ENCODE data around the gene SUB1.
"Not testable (repeated sequence)": the region's sequence is repeated elsewhere in the genome, so short reads cannot be mapped to it uniquely, and the experiment has no call there.

Gene SUB1

DNA sequence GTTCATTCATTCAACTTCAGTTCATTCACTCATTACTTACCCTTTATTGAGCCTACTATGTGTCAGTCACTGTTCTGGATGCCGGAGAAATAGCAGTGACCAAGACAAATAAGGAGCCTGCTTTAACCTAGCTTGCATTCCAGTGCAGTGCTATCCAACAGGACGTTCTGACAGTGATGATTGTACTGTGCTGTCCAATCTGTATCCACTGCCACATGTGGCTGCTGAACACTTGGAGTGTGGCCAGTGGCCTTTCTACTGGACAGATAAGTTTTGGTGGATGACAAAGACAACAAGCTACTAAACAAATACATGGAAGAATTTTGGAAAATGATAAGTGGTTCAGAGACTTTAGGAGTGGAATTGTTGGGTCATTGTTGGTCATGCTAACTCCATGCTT, 33.6 kb downstream of the SUB1 start:
- TF ChIP-seq JUND (IDR thresholded peaks at IDR 0.05; ENCODE audit: low read depth), result no peak
- DNase-seq (ENCODE audit: low read depth in 1 of 2, low spot score in 1 of 2), result no peak

DNA sequence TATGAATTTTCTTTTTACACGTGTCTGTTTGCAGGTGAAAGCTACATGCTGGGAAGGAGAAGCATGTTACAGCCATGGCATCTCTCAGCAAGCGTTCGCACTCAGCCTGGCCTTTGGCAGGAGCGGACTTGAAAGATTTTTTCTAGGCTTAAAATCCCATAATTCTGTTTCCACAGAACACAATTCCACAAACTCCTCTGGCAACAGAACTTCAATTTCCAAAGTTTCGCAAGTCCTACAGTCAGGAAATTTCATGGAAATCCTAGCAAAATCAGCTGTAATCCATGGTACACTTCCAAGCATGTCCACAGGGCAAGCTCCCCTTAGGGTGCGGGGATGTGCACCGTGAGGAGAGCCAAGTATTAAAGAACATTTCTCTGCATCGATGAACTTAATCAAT, 35.9 kb downstream of the SUB1 start:
- DNase-seq (ENCODE audit: low read depth in 1 of 2, low spot score in 1 of 2), result no peak
- in situ Hi-C loops (cut with HindIII; ENCODE audit: low pct_unique_long_range_greater_than_20kb, low sequenced_read_pairs), result no loop called here
- no peak for TF ChIP-seq JUND (IDR thresholded peaks at IDR 0.05; ENCODE audit: low read depth)

More for the DNA sequence above, 33.6 kb downstream of the SUB1 start:
- in situ Hi-C loops (cut with HindIII; ENCODE audit: low pct_unique_long_range_greater_than_20kb, low sequenced_read_pairs), result no loop called here

DNA sequence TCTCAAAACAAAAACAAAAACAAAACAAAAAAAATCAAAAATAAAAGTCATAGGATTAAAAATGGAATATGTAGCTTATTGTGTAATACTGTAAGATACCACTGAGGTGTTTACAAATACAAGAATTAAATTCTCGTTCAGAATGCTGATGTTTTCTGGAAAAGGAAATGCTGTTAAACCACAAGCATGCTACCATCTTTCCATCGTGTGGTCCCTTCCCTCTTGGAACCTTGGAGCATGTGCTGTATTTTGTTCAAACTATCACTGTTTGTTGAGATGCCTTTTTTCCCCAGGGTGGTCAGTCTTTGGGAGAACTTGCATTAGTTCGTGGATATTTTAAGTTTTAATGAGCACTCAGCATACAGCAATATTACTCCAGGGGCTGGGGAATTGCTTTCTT, 39.7 kb downstream of the SUB1 start:
- in situ Hi-C loops (cut with HindIII; ENCODE audit: low pct_unique_long_range_greater_than_20kb, low sequenced_read_pairs), result no loop called here
- no peak for DNase-seq (ENCODE audit: low read depth in 1 of 2, low spot score in 1 of 2)
- TF ChIP-seq JUND (IDR thresholded peaks at IDR 0.05; ENCODE audit: low read depth), result no peak

DNA sequence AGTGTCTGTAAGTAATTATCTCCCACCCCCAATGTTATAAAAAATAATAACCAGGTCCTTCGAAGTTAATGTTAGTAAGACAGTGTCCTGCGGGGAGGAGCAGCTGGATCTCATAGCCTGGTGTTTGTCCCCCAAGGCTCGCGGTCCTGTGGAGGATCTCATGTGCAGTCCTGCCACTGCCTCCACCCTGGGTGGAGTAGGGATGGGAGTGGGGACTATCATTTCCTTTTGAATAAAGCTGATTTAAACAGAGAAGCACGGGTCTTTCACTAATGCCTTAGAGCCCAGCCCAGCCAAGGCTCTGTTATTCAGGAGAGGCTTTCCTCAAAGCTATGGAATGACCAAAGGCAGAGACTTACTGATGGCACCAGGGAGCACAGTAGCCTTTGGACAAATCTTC, 40.2 kb downstream of the SUB1 start:
- no peak for DNase-seq (ENCODE audit: low read depth in 1 of 2, low spot score in 1 of 2)
- no peak for TF ChIP-seq JUND (IDR thresholded peaks at IDR 0.05; ENCODE audit: low read depth)
- in situ Hi-C loops (cut with HindIII; ENCODE audit: low pct_unique_long_range_greater_than_20kb, low sequenced_read_pairs), result no loop called here

DNA sequence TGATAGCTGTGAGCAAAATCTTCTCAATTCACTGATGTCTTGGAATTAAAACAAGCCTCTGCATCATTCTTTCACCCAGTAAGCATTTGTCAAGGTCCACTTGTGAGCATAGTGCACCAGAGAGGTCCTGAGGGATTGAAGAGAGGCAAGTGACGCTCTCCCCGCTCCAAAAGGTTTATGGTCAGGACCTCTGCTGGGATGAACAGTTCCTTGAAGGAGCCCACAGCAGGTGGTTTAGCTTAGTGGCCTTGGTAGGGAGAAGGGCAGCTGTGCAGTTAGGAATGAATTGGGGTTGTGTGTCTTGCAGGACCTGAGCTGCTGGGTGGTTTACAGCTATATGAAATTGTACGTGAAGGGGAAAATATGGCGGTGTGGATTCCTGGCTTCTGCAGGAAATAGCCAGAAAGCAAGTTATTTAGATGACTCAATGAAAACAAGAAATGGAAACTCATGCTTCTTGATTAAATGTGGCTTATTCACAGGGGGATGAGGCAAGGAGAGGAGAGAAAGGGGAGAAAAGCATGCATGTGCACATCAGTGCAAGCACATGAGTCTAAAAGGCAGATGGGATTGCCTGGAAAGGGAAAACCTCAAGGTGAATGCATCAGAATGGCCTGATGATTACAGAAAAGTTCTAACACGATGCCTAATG, 42.0 kb downstream of the SUB1 start:
- DNase-seq (ENCODE audit: low read depth in 1 of 2, low spot score in 1 of 2), result no peak
- no peak for TF ChIP-seq JUND (IDR thresholded peaks at IDR 0.05; ENCODE audit: low read depth)
- in situ Hi-C loops (cut with HindIII; ENCODE audit: low pct_unique_long_range_greater_than_20kb, low sequenced_read_pairs), result no loop called here

DNA sequence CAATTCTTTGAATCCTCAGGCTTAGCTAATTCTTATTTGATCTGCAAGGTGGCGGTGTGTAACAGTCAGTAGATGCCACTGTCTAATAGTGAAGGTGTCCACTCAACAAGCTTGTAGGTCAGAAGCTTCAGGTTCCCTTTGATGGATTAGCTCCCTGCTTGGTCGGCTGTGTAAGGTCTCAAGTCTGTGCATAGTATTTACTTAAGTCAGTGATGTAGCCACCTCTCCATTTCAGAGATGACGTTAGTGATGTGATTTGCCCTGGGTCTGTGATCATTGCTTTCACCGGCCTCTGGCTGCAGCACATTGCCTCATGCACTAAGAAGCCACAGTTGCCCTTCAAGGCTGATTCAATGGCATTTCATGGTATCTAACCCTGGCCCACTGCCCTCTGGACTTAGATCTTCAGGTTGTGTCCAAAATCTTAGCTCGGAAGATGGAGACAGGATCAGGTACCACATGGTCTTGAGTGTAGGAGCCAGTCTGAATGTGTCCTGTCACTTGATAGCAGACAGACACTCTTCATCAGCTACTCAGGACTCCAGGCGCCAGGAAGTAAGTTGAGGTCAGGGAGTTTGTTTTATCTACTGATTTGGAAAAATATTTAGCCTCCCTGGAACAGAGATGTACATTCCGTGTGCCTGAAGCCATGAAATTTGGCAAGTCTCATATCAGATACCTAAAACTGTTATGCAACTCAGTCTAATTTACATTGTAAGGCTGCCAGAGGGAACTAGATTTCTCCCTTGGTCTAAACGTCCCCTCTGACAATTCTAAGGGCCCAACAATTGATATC, 42.9 kb downstream of the SUB1 start:
- in situ Hi-C loops (cut with HindIII; ENCODE audit: low pct_unique_long_range_greater_than_20kb, low sequenced_read_pairs), result no loop called here
- TF ChIP-seq JUND (IDR thresholded peaks at IDR 0.05; ENCODE audit: low read depth), result no peak
- DNase-seq (ENCODE audit: low read depth in 1 of 2, low spot score in 1 of 2), result peak in 1 of 2 experiments; percentile 66

DNA sequence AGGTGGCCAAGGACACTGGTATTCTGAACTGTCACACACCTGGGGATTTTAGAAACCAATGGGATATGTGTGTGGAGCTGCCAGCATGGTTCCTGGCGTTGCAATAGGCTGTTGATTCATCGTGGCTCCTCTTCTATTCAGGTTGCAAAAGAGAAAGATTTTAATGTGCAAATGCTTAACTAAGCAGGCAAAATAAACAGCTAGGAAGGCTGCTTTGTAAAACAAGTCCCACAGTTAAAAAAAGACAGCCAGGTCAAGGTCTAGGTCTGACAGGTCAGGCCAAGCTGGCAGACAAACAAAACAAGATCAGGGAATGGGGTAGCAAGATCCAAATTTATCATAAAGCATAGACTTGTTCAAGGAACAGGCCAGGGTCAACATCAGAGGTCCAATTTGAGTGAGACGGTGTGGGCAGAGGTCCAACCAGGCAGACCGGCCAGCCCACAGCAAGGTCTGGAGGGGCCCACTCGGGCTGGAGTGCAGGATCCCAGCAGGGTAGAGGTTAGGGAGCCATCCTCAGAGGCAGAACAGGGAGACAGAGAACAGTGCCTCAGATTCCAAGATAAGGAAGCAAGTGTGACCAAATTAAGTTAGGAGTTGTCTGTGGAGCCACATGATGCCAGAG, 45.6 kb downstream of the SUB1 start:
- TF ChIP-seq JUND (IDR thresholded peaks at IDR 0.05; ENCODE audit: low read depth), result no peak
- DNase-seq (ENCODE audit: low read depth in 1 of 2, low spot score in 1 of 2), result no peak
- in situ Hi-C loops (cut with HindIII; ENCODE audit: low pct_unique_long_range_greater_than_20kb, low sequenced_read_pairs), result no loop called here

DNA sequence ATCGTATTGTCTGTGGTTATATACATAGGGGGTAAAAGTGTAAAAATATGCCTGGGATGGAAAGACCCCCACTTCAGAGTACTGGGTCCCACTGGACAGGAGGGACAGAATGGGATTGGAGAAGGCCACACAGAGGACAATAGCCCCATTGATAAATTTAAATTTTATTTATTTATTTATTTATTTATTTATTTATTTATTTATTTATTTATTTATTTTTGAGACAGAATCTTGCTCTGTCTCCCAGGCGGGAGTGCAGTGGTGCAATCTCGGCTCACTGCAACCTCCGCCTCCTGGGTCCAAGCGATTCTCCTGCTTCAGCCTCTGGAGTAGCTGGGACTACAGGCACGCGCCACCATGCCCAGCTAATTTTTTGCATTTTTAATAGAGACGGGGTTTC, 47.7 kb downstream of the SUB1 start:
- in situ Hi-C loops (cut with HindIII; ENCODE audit: low pct_unique_long_range_greater_than_20kb, low sequenced_read_pairs); DNase-seq (ENCODE audit: low read depth in 1 of 2, low spot score in 1 of 2): not testable (repeated sequence)

DNA sequence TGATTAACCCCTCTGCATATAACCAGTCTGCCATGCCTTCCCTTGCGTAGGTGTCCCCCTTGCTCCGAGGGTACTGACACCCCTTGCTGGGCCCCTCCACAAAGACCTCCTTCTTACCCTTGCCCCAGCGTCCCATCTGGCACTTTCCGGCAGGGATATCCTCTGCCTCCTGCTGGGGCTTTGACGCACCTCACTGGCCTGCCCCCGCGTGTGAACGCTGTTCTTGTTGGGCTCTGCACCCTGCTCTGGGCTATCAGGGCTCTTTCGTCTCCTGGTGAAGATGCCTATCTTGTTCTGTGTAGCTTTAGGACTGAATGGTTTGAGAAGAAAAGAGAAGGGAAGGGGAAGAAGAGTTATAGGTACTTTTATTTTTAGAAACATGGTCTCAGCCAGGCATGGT, 53.0 kb downstream of the SUB1 start:
- in situ Hi-C loops (cut with HindIII; ENCODE audit: low pct_unique_long_range_greater_than_20kb, low sequenced_read_pairs), result no loop called here
- DNase-seq (ENCODE audit: low read depth in 1 of 2, low spot score in 1 of 2), result no peak
- TF ChIP-seq JUND (IDR thresholded peaks at IDR 0.05; ENCODE audit: low read depth), result no peak

DNA sequence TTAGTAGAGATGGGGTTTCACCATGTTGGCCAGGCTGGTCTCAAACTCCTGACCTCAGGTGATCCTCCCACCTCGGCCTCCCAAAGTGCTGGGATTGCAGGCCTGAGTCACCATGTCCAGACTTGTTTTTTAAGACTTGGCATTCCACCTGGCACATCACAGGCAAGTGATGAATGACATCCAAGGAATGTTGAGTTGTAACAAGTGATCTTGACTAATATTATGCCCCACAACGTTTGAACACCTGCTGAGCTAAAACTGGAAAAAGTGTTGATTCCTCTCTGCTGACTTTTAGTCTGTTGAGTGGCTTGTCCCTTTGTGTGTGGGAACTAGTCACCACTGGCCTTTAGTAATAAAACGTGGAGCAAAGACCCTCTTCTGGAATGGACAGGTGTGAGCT, 54.6 kb downstream of the SUB1 start:
- in situ Hi-C loops (cut with HindIII; ENCODE audit: low pct_unique_long_range_greater_than_20kb, low sequenced_read_pairs), result no loop called here
- no peak for TF ChIP-seq JUND (IDR thresholded peaks at IDR 0.05; ENCODE audit: low read depth)
- peak in 1 of 2 experiments; percentile 34 for DNase-seq (ENCODE audit: low read depth in 1 of 2, low spot score in 1 of 2)

DNA sequence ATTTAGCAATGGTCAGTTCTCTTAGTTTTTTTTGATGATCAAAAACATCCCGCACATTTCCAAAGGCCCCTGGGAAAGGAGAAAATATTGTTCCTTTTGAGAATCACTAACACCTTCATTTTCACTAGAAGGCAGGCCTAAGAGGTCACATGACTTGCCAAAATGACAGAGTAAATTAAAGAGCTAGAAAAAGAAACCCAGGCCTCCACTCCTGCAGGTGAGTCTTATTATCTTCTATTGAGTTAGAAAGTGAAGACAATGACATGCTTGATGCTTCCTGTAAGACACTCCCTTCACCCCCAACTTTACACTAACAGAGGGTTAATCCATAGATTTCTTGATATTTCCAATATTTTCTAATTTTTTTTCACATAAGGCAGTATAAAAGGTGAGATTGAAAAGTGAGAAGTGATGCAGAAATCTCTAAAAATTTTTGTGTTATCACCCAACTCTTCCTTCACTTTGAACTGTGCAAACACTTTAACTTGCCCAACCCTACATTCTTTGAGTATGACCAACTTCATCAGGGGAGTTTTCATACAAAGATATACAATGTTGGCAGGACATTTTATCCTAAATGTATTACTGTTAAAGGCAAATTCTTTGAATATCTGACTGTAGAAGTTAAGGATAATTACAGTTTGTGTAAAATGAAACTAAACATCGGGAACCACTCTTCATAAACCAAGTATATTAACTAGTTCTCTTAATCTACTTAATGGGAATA, 57.1 kb downstream of the SUB1 start:
- TF ChIP-seq JUND (IDR thresholded peaks at IDR 0.05; ENCODE audit: low read depth), result no peak
- in situ Hi-C loops (cut with HindIII; ENCODE audit: low pct_unique_long_range_greater_than_20kb, low sequenced_read_pairs), result no loop called here
- no peak for DNase-seq (ENCODE audit: low read depth in 1 of 2, low spot score in 1 of 2)

DNA sequence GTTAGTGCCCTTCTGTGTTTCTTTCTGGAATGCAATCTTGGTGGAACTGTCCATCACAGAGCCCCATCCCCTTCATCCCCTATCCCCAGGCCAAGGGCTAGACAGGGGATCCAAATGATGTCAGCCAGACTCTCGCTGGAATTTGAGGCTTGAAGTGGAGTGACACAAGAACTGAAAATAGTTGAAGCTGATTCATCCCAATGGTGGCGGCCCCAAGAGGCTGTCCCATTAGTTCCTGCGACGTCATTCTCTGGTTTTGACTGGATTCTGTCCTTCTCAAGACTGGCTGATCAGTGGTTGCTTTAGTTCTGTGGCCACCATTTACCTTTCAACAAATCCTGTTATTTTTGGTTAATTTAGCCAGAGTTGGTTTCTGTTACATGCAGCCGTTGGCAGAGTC, 59.9 kb downstream of the SUB1 start:
- no peak for TF ChIP-seq JUND (IDR thresholded peaks at IDR 0.05; ENCODE audit: low read depth)
- DNase-seq (ENCODE audit: low read depth in 1 of 2, low spot score in 1 of 2), result no peak
- in situ Hi-C loops (cut with HindIII; ENCODE audit: low pct_unique_long_range_greater_than_20kb, low sequenced_read_pairs), result no loop called here
